AG10803 (cell line): ENCODE results near the gene CD244.

Experiments
- DNase-seq: peaks from one replicate; pipeline ENCODE4 v3.0.0; 2010; ENCODE audit warnings: low read depth
- H3K4me3 ChIP-seq: 2 replicates; pipeline ENCODE4 v1.5.1; 2011; ENCODE audit warnings: mild to moderate bottlenecking, low read length, control low read depth
- CTCF ChIP-seq: conservative IDR thresholded peaks from 2 replicates; pipeline ENCODE4 v1.5.1; 2011; ENCODE audit warnings: mild to moderate bottlenecking, low read length, control low read depth, inconsistent platforms

Gene CD244

GRCh38 chr1:160780398-160780755, 82.3 kb downstream of the CD244 start:
- no peak for TF ChIP-seq CTCF
- no peak for DNase-seq
- H3K4me3 ChIP-seq = no peak overlapping the region
